Measurements from ENCODE around the gene KDM4C. TPM values are rescaled to one million over a fixed set of nuclear protein-coding genes. Genes with fewer than 3 reads are reported as not detected.

KDM4C gene
- total and polyA plus RNA-seq, 2 of the 8 experiments (the other 6 are each of a cell fraction or from before 2014, with no cell fraction given): 13.0 to 26.1 TPM

DNA sequence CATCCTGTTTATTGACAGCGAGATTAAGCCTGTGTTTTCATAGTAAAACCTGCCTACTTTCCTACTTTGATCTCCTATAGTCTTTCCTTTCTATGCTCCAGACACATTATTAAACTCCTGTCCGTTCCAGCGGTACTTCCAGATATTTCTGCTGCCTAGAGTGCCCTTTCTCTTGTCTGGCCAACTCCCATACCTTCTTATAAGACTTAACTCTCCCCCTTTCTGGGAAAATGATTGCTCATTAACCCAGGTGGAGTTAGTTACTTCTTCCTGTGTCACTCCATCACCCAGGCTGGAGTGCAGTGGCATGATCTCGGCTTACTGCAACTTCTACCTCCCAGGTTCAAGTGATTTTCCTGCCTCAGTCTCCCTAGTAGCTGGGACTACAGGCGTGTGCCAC, 33.1 kb downstream of the KDM4C start (continued):
- no peak for TF ChIP-seq TAF7 (optimal IDR thresholded peaks at IDR 0.05; ENCODE audit: borderline replicate concordance, low read depth, low read length)

All from H1 (cell line).